KG1 (cell line): ENCODE data around the gene SASS6.

ENCODE experiments used
- DNase-seq: peaks from one replicate; lab custom pipeline; 2025; lab: John Stamatoyannopoulos, UW

SASS6 gene

GRCh38 chr1:100109554-100110066, 23.1 kb downstream of the SASS6 start:
- DNase-seq = no peak

GRCh38 chr1:100107696-100108095, 25.0 kb downstream of the SASS6 start:
- DNase-seq = no peak

- no peak for DNase-seq
Measured at GRCh38 chr1:100101564-100101963, 31.2 kb downstream of the SASS6 start.

GRCh38 chr1:100100202-100100601, 32.5 kb downstream of the SASS6 start:
- no peak for DNase-seq

- DNase-seq = no peak
Measured at GRCh38 chr1:100090471-100090870, 42.3 kb downstream of the SASS6 start.

- no peak for DNase-seq
Measured at GRCh38 chr1:100089082-100089481, 43.6 kb downstream of the SASS6 start.

GRCh38 chr1:100087396-100087795, 45.3 kb downstream of the SASS6 start:
- DNase-seq = no peak

GRCh38 chr1:100080331-100080730, 52.4 kb downstream of the SASS6 start:
- no peak for DNase-seq

- DNase-seq = no peak
Measured at GRCh38 chr1:100077531-100077930, 55.2 kb downstream of the SASS6 start.

- DNase-seq = no peak
Measured at GRCh38 chr1:100076744-100077143, 56.0 kb downstream of the SASS6 start.

- no peak for DNase-seq
Measured at GRCh38 chr1:100076319-100076718, 56.4 kb downstream of the SASS6 start.

GRCh38 chr1:100075773-100076172, 57.0 kb downstream of the SASS6 start:
- DNase-seq = no peak

GRCh38 chr1:100074604-100075395, 57.9 kb downstream of the SASS6 start:
- no peak for DNase-seq

- no peak for DNase-seq
Measured at GRCh38 chr1:100073531-100073930, 59.2 kb downstream of the SASS6 start.

GRCh38 chr1:100070201-100070939, 62.4 kb downstream of the SASS6 start:
- no peak for DNase-seq

GRCh38 chr1:100065969-100066227, 66.8 kb downstream of the SASS6 start:
- DNase-seq = no peak

- DNase-seq = no peak
Measured at GRCh38 chr1:100065183-100065968, 67.4 kb downstream of the SASS6 start.

GRCh38 chr1:100061681-100062080, 71.0 kb downstream of the SASS6 start:
- DNase-seq = no peak

GRCh38 chr1:100053727-100054126, 79.0 kb downstream of the SASS6 start:
- DNase-seq = no peak

GRCh38 chr1:100053119-100053518, 79.6 kb downstream of the SASS6 start:
- no peak for DNase-seq

- no peak for DNase-seq
Measured at GRCh38 chr1:100051893-100052292, 80.8 kb downstream of the SASS6 start.

GRCh38 chr1:100051401-100051800, 81.3 kb downstream of the SASS6 start:
- DNase-seq = no peak

- no peak for DNase-seq
Measured at GRCh38 chr1:100050139-100050538, 82.6 kb downstream of the SASS6 start.
